ENCODE data around the gene ADK.
"Not testable (repeated sequence)": the region's sequence is repeated elsewhere in the genome, so short reads cannot be mapped to it uniquely, and the experiment has no call there.

Gene ADK

GRCh38 chr10:74347522-74347921 is 196.5 kb downstream of the ADK start:
- no peak for DNase-seq (ENCODE audit: low read depth in 2 of 2)

DNA sequence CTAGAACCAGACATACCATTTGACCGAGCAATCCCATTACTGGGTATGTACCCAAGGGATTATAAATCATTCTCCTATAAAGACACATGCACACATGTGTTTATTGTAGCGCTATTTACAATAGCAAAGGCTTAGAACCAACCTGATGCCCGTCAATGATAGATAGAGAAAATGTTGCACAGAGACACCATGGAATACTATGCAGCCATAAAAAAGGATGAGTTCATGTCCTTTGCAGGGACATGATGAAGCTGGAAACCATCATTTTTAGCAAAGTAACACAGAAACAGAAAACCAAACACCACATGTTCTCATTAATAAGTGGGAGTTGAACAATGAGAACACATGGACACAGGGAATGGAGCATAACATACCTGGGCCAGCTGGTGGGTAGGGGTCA is 202.0 kb downstream of the ADK start:
- DNase-seq (ENCODE audit: low read depth in 2 of 2), result not testable (repeated sequence)

- no peak for DNase-seq (ENCODE audit: low read depth in 2 of 2)
Measured at GRCh38 chr10:74361678-74362077, 210.7 kb downstream of the ADK start.

DNA sequence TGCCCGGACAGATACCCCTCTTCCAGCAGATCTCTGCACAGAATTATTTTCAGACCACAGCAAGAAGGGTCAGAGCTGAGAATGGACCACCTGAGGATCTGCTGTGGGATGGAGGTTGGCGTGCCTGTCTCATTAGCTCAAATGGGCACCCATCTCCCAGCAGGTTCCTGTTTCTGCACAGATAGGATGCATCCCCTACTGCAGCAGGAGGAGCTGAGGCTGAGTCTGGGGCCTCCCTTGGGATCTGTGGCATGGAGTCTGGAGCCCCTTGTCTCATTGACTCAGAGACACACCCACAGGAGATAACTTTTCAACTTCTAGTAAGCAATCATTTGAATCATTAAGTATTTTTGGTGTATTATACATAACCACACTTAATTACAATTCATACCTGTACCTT is 212.7 kb downstream of the ADK start:
- no peak for DNase-seq (ENCODE audit: low read depth in 2 of 2)

GRCh38 chr10:74365109-74365508 is 214.1 kb downstream of the ADK start:
- DNase-seq (ENCODE audit: low read depth in 2 of 2), result no peak

GRCh38 chr10:74371696-74372095 is 220.7 kb downstream of the ADK start:
- DNase-seq (ENCODE audit: low read depth in 2 of 2), result no peak

DNA sequence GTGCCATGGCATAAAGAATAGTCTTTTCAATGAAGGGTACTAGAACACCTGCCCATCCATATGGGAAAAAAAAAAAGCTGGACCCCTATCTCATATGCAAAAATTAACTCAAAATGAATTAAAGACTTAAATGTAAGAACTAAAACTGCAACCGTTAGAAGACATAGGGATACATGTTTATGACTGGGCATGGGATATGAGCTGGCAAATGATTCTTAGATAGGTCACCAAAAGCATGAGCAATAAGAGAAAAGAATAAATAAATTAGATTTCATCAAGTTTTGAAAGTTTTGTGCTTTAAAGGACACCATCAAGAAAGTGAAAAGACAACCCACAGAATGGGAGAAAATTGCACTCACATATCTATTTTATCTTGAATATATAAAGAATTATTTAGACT is 222.0 kb downstream of the ADK start:
- DNase-seq (ENCODE audit: low read depth in 2 of 2), result no peak

DNA sequence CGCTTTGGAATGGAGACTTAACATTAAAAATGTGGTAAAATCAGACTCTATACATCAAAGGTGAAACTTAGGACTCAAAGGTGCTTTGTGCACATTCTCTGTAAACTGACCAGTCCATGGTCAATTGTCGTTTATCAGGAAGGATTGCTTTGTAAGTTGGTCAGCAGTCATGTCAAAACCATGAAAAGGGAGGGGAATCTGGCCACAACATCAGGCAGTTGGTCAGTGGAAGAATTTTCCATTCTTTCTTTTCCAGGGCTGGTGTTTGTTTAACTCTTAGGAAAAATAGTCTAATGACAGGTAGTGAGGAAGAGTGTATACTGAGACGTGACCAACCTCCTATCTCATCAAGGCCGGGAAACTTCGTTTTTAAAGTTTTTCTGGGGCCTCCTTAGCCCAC is 226.5 kb downstream of the ADK start:
- DNase-seq (ENCODE audit: low read depth in 2 of 2), result no peak

DNA sequence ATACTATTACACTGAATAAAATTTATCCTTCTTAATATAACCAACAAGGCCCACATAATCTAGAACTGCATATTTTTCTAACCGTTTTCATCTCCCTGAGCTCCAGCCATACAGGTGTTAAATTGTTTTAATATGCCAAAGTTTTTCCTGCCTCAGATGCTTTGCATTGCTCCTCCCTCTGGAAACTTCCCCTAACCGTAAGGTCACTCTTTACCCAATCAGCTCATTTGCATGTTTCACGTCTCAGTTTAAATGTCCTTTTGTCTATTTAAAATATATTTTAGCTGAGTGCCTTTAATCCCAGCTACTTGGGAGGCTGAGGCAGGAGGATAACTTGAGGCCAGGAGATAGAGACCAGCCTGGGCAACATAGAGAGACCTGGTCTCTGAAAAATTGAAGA is 228.5 kb downstream of the ADK start:
- DNase-seq (ENCODE audit: low read depth in 2 of 2), result no peak

DNA sequence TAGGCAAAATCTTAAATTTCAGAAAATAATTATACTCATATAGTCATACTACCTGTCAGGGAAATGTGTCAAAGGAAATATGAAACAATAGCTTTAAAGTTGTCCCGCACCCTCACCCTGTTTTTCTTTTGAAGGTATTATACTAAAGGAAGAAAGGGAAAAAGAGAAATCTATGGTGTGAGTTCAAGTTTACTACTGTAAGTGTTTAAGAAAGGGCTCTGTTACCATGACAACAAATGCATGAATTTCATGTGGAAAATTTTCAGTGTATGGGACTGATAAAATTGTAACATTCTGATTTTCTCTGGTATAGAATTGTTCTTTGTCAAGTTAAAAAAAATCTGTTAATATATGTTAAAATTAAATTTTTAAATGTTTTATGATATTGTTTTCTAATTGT is 229.8 kb downstream of the ADK start:
- no peak for DNase-seq (ENCODE audit: low read depth in 2 of 2)

DNA sequence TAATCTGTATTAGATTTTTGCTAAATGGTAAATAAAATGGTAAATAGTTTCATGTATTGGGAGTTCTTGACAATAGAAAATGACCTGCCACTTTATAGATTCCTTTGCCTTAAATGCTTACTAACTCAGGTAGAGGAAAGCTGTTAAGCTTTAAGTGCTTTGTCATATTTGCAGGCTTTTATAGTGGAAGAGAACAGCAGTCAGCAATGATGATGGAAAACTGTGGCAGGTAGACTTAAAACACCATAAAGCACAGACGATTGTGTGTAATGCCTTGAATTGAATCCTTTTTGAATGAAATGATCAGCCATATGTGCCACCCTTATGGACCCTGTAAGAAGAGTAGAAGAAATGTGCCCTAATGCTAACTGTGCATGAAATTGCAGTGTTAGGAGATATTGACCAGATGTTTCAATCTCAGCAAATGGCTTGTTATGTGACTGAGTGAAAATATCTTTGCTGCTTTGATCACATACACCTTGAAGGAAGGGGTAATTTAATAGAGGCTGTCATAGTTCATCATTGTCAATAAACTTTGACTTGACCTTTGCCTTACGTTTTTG is 230.4 kb downstream of the ADK start:
- no peak for DNase-seq (ENCODE audit: low read depth in 2 of 2)

- no peak for DNase-seq (ENCODE audit: low read depth in 2 of 2)
Measured at GRCh38 chr10:74382663-74383062, 231.6 kb downstream of the ADK start.

DNA sequence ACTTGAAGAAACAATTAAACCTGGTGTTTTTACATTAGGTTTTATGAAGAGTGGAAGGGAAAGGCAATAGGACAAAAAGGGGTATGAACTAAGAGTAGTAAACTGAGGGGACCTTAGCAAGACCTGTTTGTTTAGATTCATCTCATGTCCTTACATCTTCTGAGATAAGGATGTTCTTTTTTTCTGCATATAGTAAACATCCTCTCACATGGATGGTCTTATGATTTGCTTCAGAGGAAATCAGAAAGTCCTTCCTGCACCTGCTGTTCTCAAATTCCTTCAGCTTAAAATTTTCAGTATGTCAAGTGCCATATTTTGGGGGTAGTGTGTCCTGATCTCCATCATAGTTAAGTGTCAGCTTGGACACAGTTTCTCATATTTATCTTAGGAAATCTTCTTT is 232.6 kb downstream of the ADK start:
- no peak for DNase-seq (ENCODE audit: low read depth in 2 of 2)

DNA sequence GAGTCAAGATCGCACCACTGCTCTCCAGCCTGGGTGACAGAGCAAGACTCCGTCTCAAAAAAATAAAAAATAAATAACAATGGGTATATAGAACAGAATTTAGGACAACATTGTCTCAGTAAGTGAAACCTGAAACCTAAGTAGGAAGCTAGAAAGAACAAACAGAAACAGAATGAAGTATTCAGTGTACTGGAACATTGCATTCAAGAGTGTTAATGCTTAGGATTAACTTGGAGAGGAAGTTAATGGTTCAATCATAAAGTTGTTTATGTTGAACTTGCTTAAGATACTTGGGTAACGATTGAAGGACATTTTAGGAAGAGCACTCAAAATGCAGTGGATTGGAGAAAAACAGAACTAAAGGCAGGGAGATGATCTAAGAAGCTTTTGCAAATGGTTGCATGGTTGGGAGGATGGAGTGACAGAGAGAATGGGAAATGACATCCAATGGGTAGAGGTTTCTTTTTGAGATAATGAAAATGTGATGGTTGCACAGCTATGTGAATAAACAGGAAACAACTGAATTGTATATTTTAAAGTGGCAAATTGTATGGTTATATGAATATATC is 233.7 kb downstream of the ADK start:
- DNase-seq (ENCODE audit: low read depth in 2 of 2), result no peak

GRCh38 chr10:74388801-74389200 is 237.8 kb downstream of the ADK start:
- DNase-seq (ENCODE audit: low read depth in 2 of 2), result no peak

- DNase-seq (ENCODE audit: low read depth in 2 of 2), result no peak
Measured at GRCh38 chr10:74391786-74392185, 240.8 kb downstream of the ADK start.

DNA sequence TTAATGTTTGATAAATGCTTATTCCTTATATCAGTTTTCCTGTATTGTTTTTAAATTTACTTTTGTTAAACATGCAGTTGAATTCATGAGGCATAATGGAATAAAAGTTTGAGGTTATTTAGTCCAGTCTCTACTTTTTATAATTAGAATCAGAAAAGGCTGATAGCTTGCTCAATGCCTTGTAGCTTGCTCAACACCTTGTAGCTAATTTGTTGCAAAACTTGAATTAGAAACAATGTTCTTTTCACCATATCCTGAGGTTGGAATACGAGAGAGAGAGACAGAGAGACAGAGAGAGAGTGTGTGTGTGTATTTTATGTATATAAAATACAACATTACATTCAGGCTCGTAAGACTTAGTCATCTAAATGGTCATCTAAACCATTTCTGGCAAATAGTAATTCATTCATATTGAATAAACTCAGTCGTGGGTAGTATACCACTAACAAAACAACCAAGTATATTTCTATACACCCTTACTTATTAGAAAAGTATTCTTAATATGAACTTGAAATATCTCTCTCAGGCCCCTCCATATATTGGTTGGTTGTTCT is 243.5 kb downstream of the ADK start:
- DNase-seq (ENCODE audit: low read depth in 2 of 2), result no peak

- DNase-seq (ENCODE audit: low read depth in 2 of 2), result no peak
Measured at GRCh38 chr10:74400186-74400585, 249.2 kb downstream of the ADK start.

DNA sequence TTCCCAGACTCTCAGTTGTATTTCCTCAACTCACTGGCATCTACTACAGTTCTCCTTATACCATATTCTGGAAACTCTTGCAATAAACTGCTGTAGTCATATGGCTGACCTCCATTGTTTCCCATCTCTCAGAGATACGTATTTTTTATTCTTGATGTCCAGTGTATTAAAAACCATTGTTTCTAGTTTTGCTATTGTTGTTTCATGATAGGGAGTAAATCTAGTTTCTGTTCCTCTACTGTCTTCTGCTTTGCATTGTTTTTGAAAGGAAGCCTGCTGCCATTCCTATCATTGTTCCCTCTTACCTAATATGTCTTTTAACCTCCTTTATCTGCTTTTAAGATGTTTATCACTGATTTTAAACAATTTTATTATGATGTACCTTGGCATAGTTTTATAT is 255.0 kb downstream of the ADK start:
- no peak for DNase-seq (ENCODE audit: low read depth in 2 of 2)

DNA sequence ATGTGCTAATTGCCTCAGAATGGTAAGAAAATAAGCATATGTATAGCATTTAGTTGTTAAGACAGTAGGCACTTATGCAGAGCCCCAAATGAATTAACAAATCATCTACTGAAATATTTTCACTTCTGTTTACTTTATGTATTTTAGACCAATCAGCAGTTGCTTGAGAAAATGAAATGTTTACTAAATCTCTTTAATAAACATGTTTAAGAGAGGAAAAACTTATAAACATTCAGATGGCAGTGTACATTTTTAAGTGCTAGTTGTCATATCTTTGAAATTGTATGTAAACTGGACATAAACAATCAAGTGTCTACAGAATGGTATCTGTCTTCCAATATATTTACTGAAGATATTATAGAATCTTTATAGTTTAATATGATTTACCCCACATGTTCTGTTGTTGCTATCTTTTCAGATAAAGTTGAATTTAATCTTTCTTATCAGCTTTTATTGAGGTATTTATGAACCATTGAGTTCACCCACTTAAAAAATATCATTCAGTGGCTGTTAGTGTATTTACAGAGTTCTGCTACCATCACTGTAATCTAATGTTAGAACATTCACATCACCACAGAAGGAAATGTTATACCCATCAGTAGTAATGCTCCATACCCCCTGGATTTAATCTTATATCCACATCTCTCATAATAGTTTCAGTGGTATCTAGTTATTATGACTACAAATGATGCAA is 264.3 kb downstream of the ADK start:
- DNase-seq (ENCODE audit: low read depth in 2 of 2), result no peak

DNA sequence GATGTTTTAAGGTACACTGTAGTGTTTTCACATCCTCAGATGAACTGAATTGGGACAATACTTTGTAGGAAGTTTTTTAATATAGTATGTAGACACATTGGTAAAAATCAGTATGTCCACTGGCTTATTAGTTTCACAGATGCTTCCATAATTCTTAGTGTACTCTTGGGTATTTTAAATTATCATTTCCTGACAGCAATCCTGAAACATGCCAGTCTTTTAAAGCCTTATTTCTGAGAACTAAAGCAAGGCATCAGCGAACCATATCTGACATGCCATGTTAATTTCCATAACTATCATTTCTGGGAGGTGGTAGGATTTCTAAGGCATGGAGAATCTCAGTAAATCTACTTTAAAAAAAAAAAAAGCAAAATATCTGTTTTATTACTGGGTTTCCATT is 266.4 kb downstream of the ADK start:
- DNase-seq (ENCODE audit: low read depth in 2 of 2), result no peak

GRCh38 chr10:74418285-74418872 is 267.4 kb downstream of the ADK start:
- DNase-seq (ENCODE audit: low read depth in 2 of 2), result no peak

GRCh38 chr10:74419491-74419951 is 268.5 kb downstream of the ADK start:
- no peak for DNase-seq (ENCODE audit: low read depth in 2 of 2)

Measured in stimulated activated CD4-positive, alpha-beta T cell treated with anti-CD3 and anti-CD28 coated beads, Interleukin-4, amount 100 ng/mL, for 48 hours (primary cell).